NCI-H2227 (cell line): ENCODE results near the gene TEX30.
"Not testable (repeated sequence)": the region's sequence is repeated elsewhere in the genome, so short reads cannot be mapped to it uniquely, and the experiment has no call there.

Experiments
- DNase-seq: peaks from one replicate; lab custom pipeline; 2025; ENCODE audit not compliant: unreplicated experiment; lab: John Stamatoyannopoulos, UW

TEX30 gene

DNA sequence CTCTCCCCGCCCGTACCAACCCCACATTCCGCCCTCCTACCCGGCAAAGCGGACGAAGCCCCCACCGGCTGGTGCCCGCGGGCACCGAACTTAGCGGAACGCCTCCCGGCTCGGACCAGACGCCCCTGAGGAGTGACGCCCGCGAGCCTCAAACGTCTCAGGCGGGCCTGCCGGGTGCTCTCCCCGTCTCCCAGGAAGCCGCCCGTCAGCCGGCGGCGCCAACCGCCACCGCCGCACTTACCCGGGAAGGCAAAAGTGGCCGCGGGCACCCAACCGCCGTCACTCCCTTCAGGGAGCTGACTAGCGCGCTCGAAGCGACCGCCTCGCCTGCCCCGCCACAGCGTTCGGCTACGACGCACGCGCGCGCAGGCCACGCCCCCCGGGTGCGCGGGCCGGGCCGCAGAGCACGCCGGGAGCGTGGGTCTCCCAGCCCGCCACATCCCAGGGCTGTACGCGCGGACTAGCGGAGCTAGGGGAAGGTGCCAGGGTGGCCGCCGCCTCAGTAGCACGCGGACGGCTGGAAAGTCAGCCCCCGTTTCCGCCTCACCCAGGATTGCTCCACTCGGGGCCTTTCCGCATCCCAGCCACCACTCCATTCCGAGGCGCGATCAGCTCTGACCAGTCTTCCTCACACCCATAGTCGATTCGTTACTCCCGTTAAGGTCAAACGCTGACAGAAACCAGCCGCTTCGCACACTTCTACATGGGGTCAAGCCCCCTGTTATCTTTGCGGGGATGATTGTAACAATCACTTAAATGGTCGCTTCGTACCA is at the start of gene TEX30:
TEX30 (minus strand) TSS at position 346 of the 773 bp plus-strand sequence. CDS start 3,760 bp downstream, outside the sequence.
- peak; percentile 92 for DNase-seq

DNA sequence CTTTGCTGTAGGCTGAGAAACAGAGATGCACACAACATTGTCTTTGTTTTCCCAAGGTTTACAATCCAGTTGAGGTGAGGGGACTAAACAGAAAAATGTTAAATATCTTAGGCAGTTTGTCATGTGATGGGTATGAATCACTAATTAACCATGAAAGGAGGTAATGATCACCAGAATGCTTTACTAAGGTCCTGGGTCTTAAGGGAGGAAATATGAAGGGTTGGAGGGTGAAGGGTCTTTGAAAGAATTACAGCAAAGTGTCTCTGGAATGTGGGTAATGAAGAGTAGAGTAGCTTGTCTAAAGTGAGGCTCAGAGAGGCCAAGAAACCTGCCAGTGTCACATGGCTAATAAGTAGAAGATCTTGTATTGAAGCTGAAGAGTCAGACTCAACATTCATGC is 44.3 kb upstream of the TEX30 start:
- DNase-seq, result no peak

GRCh38 chr13:102817241-102817640 is 43.7 kb upstream of the TEX30 start:
- no peak for DNase-seq

DNA sequence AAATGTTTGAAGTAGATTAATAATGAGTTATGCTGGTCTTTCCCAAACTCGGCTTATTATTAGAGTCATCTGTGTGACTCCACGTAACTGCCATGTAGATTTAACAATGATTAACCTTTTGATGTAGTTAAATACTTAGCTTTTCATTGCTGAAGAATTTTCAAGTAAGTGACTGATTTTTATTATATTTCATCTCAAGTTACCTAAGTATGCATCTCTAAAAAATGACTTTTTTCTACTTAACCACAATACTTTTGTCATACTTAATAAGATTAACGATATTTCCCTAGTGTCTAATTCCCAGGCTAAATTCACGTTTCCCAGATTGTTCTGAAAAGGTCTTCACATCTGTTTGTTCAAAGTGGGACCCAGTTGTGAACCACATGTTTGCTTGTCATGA is 43.1 kb upstream of the TEX30 start:
- DNase-seq, result no peak

GRCh38 chr13:102815788-102816187 is 42.2 kb upstream of the TEX30 start:
- no peak for DNase-seq

DNA sequence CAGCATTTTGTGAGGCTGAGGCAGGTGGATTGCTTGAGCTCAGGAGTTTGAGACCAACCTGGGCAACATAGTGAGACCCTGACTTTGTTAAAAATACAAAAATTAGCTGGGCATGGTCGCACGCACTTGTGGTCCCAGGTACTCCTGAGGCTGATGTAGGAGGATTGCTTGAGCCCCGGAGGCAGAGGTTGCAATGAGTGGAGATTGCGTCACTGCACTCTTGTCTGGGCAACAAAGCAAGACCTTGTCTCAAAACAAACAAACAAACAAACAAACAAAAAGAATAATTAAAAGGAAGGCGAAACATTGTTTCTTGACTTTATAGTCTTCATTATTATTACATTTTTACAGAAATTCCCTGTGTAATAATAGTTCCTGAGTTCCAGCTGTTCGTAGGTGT is 41.2 kb upstream of the TEX30 start:
- DNase-seq, result no peak

- DNase-seq, result no peak
These were observed 40.5 kb upstream of the TEX30 start for GRCh38 chr13:102814025-102814607.

- no peak for DNase-seq
These were observed 39.2 kb upstream of the TEX30 start for GRCh38 chr13:102812611-102813287.

- DNase-seq, result no peak
These were observed 34.1 kb upstream of the TEX30 start for GRCh38 chr13:102807699-102808098.

GRCh38 chr13:102805680-102806079 is 32.1 kb upstream of the TEX30 start:
- no peak for DNase-seq

- peak; percentile 81 for DNase-seq
These were observed 26.8 kb upstream of the TEX30 start for GRCh38 chr13:102800145-102801041.

GRCh38 chr13:102799426-102800144 is 26.0 kb upstream of the TEX30 start:
- no peak for DNase-seq

GRCh38 chr13:102798581-102799425 is 25.2 kb upstream of the TEX30 start, which contains the start of the genes BIVM and POGLUT2:
Gene BIVM (plus strand): TSS chr13:102799119. CDS start chr13:102807268, 8,149 bp downstream.
Gene POGLUT2 (minus strand): TSS chr13:102798976. CDS start chr13:102798670, 306 bp downstream.
- peak; percentile 87 for DNase-seq

- DNase-seq, result no peak
These were observed 20.2 kb upstream of the TEX30 start for GRCh38 chr13:102793611-102794355.

DNA sequence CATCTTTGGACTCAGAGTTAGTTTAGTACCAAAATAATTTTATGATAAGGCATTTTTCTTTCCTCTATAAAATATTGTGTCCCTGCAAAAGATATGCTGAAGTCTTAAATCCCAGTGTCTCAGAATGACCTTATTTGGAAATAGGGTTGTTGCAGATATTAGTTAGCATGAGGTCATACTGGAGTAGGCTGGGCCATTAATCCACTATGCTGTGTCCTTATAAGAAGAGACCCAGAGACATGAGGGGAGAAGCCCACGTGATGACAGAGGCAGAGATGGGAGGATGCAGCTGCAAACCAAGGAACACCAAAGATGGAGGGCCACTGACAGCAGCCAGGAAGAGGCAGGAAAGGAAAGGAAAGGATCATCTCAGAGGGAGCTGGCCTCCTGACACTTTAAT is 18.8 kb upstream of the TEX30 start:
- no peak for DNase-seq

DNA sequence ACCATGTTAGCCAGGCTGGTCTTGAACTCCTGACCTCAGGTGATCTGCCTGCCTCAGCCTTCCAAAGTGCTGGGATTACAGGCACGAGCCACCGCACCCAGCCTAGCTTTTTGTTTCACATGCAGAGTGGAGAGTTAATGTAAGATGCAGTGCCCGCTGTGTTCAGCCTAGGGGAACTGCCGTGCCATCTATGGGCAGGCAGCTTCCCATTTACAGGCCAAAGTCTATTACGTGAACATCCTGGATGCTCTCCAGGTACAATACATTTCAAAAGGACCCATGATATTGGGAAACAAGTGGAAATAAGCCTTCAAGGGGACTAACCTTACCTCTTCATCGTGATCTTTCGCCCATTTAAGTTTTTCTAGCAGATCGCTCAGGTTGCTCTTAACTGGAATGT is 15.1 kb upstream of the TEX30 start:
- no peak for DNase-seq

DNA sequence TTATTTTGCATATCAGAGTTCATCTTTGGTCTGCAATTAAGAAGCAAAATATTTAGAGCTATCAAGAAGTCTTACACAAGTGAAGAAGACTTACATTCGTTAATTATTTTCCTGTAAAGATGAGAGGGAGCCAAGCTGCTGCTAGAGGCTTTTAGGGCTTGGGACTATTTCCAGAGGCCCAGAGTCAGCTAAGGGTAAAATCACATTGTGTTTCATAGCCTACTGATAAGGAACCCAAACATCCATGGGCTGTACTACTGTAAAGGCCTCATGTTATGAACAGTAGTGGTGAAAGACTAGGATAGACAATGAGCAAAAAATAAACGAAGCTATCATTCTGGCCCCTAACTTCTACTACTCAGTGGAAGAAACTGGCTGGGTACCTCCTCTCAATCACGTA is 10.9 kb upstream of the TEX30 start:
- DNase-seq, result no peak

DNA sequence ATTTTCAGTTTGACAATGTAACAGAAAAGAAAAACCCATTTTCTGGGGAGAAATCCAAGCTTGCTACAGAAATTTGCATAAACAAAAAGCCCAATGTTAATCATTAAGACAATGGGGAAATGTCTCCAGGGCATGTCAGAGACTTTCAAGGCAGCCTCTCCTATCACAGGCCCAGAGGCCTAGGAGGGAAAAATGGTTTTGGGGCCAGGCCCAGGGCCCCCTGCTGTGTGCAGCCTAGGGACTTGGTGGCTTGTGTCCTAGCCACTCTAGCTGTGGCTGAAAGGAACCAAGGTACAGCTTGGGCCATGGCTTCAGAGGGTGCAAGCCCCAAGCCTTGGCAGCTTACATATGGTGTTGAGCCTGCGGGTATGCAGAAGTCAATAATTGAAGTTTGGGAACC is 8.0 kb upstream of the TEX30 start:
- no peak for DNase-seq

GRCh38 chr13:102780656-102781055 is 7.1 kb upstream of the TEX30 start:
- DNase-seq, result not testable (repeated sequence)
